Upper lobe of right lung (tissue), 1 donor: Measurements from ENCODE around the gene FAM185A. TPM values are rescaled to one million over a fixed set of nuclear protein-coding genes. Genes with fewer than 3 reads are reported as not detected.

Source experiments
- ATAC-seq: fragments of 200-7000 bp; cut with Tn5 transposase; one replicate; pipeline ENCODE4 v1.9.1; 2020; ENCODE audit warnings: mild to moderate bottlenecking, moderate library complexity
- DNase-seq: peaks from one replicate; pipeline ENCODE4 v3.0.0-alpha.2; 2020
- H3K27ac ChIP-seq: fragments of 200-600 bp; one replicate; pipeline ENCODE4 v1.8.0; 2022
- H3K27me3 ChIP-seq: fragments of 200-600 bp; one replicate; pipeline ENCODE4 v1.8.0; 2022; ENCODE audit warnings: mild to moderate bottlenecking
- H3K36me3 ChIP-seq: fragments of 200-600 bp; one replicate; pipeline ENCODE4 v1.8.0; 2022
- H3K4me1 ChIP-seq: fragments of 200-600 bp; one replicate; pipeline ENCODE4 v1.8.0; 2022
- H3K4me3 ChIP-seq: fragments of 200-600 bp; one replicate; pipeline ENCODE4 v1.8.0; 2022; ENCODE audit warnings: mild to moderate bottlenecking
- H3K9me3 ChIP-seq: fragments of 200-600 bp; one replicate; pipeline ENCODE4 v1.8.0; 2022
- CTCF ChIP-seq: fragments of 200-600 bp; IDR thresholded peaks from one replicate; pipeline ENCODE4 v1.8.0; 2022; ENCODE audit warnings: antibody characterized with exemption
- intact Hi-C: fragments of 100-400 bp; cut with DNase I; formaldehyde crosslinking; loops from one replicate; pipeline ENCODE4 v1.11.0; 2022
- total RNA-seq: library from RNA; stranded (reverse); fragmentation: NEBNext Ultra II Directional; extraction: Animal tissue kit (Norgen Biotek cat#: 25700); gene quantifications from one replicate; pipeline ENCODE4 v1.2.1, GENCODE V29; 2021
- donor health status: DM: no; HTN: yes; CAD: no; lungs with severe emphysema.

The FAM185A gene
- total RNA-seq, 1 donor from 2014 or later: 8.1 TPM

GRCh38 chr7:102828286-102828685 lies 79.5 kb downstream of the FAM185A start:
- no peaks in the 10 kb centered on the region for H3K27me3 ChIP-seq
- H3K4me1 ChIP-seq: no peaks in the 10 kb centered on the region
- ATAC-seq (no peak), DNase-seq (no peak)
- H3K9me3 ChIP-seq: no peaks in the 10 kb centered on the region
- H3K36me3 ChIP-seq: peaks cover 14% of the 10 kb centered on the region
- no peak for TF ChIP-seq CTCF
- intact Hi-C loops: no loop called here
- H3K27ac ChIP-seq: no peak overlapping the region
- H3K4me3 ChIP-seq: no peak overlapping the region

GRCh38 chr7:102829075-102829474 lies 80.3 kb downstream of the FAM185A start:
- Histone ChIP-seq H3K9me3 (no peaks in the 10 kb centered on the region), H3K27me3 (no peaks in the 10 kb centered on the region), H3K27ac (no peak overlapping the region), H3K36me3 (peaks cover 10% of the 10 kb centered on the region), H3K4me1 (no peaks in the 10 kb centered on the region), H3K4me3 (no peak overlapping the region)
- no peak for TF ChIP-seq CTCF
- intact Hi-C loops: no loop called here
- ATAC-seq: no peak
- DNase-seq: no peak

GRCh38 chr7:102830197-102830596 lies 81.4 kb downstream of the FAM185A start:
- intact Hi-C loops: no loop called here
- no peak for ATAC-seq
- Histone ChIP-seq H3K4me1 (no peaks in the 10 kb centered on the region), H3K27ac (no peak overlapping the region), H3K36me3 (peaks cover 10% of the 10 kb centered on the region), H3K27me3 (no peaks in the 10 kb centered on the region), H3K9me3 (no peaks in the 10 kb centered on the region), H3K4me3 (no peak overlapping the region)
- no peak for DNase-seq
- TF ChIP-seq CTCF: no peak

GRCh38 chr7:102832674-102833073 lies 83.9 kb downstream of the FAM185A start:
- H3K27ac ChIP-seq: no peak overlapping the region
- H3K36me3 ChIP-seq: peaks cover 10% of the 10 kb centered on the region
- no peak for DNase-seq
- H3K27me3 ChIP-seq: no peaks in the 10 kb centered on the region
- intact Hi-C loops: no loop called here
- ATAC-seq: no peak
- no peaks in the 10 kb centered on the region for H3K4me1 ChIP-seq
- no peak overlapping the region for H3K4me3 ChIP-seq
- no peak for TF ChIP-seq CTCF
- H3K9me3 ChIP-seq: no peaks in the 10 kb centered on the region

GRCh38 chr7:102833343-102833742 lies 84.5 kb downstream of the FAM185A start:
- intact Hi-C loops: no loop called here
- H3K4me3 ChIP-seq: no peak overlapping the region
- H3K27me3 ChIP-seq: no peaks in the 10 kb centered on the region
- H3K9me3 ChIP-seq: no peaks in the 10 kb centered on the region
- ATAC-seq: no peak
- TF ChIP-seq CTCF: no peak
- H3K4me1 ChIP-seq: no peaks in the 10 kb centered on the region
- peaks cover 10% of the 10 kb centered on the region for H3K36me3 ChIP-seq
- DNase-seq: no peak
- H3K27ac ChIP-seq: no peak overlapping the region

- no peak for ATAC-seq
- H3K4me3 ChIP-seq: no peak overlapping the region
- no peaks in the 10 kb centered on the region for H3K9me3 ChIP-seq
- no peaks in the 10 kb centered on the region for H3K27me3 ChIP-seq
- H3K27ac ChIP-seq: no peak overlapping the region
- peaks cover 2% of the 10 kb centered on the region for H3K36me3 ChIP-seq
- no peaks in the 10 kb centered on the region for H3K4me1 ChIP-seq
- intact Hi-C loops: no loop called here
- DNase-seq: no peak
- TF ChIP-seq CTCF: no peak
Measured at GRCh38 chr7:102834466-102834865, 85.7 kb downstream of the FAM185A start.
